ENCODE results near the gene AUTS2. TPM values are rescaled to one million over a fixed set of nuclear protein-coding genes. Genes with fewer than 3 reads are reported as not detected.

The AUTS2 gene
- total and polyA plus RNA-seq, 2 experiments from 2014 or later: 32.0 to 91.0 TPM

GRCh38 chr7:70416986-70417655, 818.8 kb downstream of the AUTS2 start:
- Mint-ChIP-seq H3K36me3 (ENCODE audit: low read depth) (no peaks in the 10 kb centered on the region), H3K9me3 (no peaks in the 10 kb centered on the region), H3K27ac (no peak overlapping the region), H3K27me3 (ENCODE audit: insufficient read depth, low read depth, poor library complexity) (peaks cover 3% of the 10 kb centered on the region), H3K4me3 (no peak overlapping the region), H3K4me1 (peaks cover 35% of the 10 kb centered on the region)
- no peak overlapping the region for H3K4me3 ChIP-seq
- H3K36me3 ChIP-seq (ENCODE audit: insufficient read depth): no peaks in the 10 kb centered on the region
- no peaks in the 10 kb centered on the region for H4K20me1 ChIP-seq (replicated peaks; ENCODE audit: insufficient read depth)
- ATAC-seq: peak; percentile 62
- H3K4me1 ChIP-seq (ENCODE audit: insufficient read depth): peaks cover 30% of the 10 kb centered on the region
- H3K27me3 ChIP-seq (ENCODE audit: insufficient read depth): no peaks in the 10 kb centered on the region
- DNase-seq (ENCODE audit: low spot score): peak; percentile 64
- H3K9me2 ChIP-seq (ENCODE audit: insufficient read depth): no peaks in the 10 kb centered on the region
- no peaks in the 10 kb centered on the region for H3F3A ChIP-seq (replicated peaks; ENCODE audit: low read depth)
- peak overlapping the region; percentile 67; the same call in 1 of the 2 replicates for H2AFZ ChIP-seq
- TF ChIP-seq CTCF (conservative IDR thresholded peaks at IDR 0.05; ENCODE audit: low read depth in 2 of 2) (peak in 1 of 2 experiments; percentile 51; a peak in 2 of 4 replicates), NANOG (IDR thresholded peaks at IDR 0.05; ENCODE audit: borderline replicate concordance) (no peak)
- H3K4me2 ChIP-seq: no peak overlapping the region
- H3K79me2 ChIP-seq (replicated peaks; ENCODE audit: insufficient read depth): no peaks in the 10 kb centered on the region
- no peak overlapping the region for H3K27ac ChIP-seq (ENCODE audit: low read depth)

GRCh38 chr7:70419526-70420380, 821.5 kb downstream of the AUTS2 start:
- Mint-ChIP-seq H3K36me3 (ENCODE audit: low read depth) (no peaks in the 10 kb centered on the region), H3K4me1 (peaks cover 35% of the 10 kb centered on the region), H3K4me3 (no peak overlapping the region), H3K27me3 (ENCODE audit: insufficient read depth, low read depth, poor library complexity) (peaks cover 4% of the 10 kb centered on the region), H3K9me3 (no peaks in the 10 kb centered on the region), H3K27ac (no peak overlapping the region; the same call in 1 of the 2 replicates)
- no peak for DNase-seq (ENCODE audit: low spot score)
- Histone ChIP-seq H4K20me1 (replicated peaks; ENCODE audit: insufficient read depth) (no peaks in the 10 kb centered on the region), H3K4me1 (ENCODE audit: insufficient read depth) (peaks cover 30% of the 10 kb centered on the region), H3K36me3 (ENCODE audit: insufficient read depth) (no peaks in the 10 kb centered on the region), H3K79me2 (replicated peaks; ENCODE audit: insufficient read depth) (no peaks in the 10 kb centered on the region), H3K4me3 (no peak overlapping the region), H3K27ac (ENCODE audit: low read depth) (no peak overlapping the region), H3K4me2 (peak overlapping the region; percentile 56), H2AFZ (no peak overlapping the region), H3F3A (replicated peaks; ENCODE audit: low read depth) (no peaks in the 10 kb centered on the region), H3K9me2 (ENCODE audit: insufficient read depth) (no peaks in the 10 kb centered on the region), H3K27me3 (ENCODE audit: insufficient read depth) (no peaks in the 10 kb centered on the region)
- peak; percentile 73 for ATAC-seq
- no peak for TF ChIP-seq CREB1 (CRISPR knock-in tag; IDR thresholded peaks at IDR 0.05; ENCODE audit: low read depth)
- no peak for TF ChIP-seq ZNF462 (CRISPR knock-in tag; IDR thresholded peaks at IDR 0.05)
- TF ChIP-seq ZNF114 (CRISPR knock-in tag; IDR thresholded peaks at IDR 0.05): no peak
- no peak for TF ChIP-seq STAT1 (IDR thresholded peaks at IDR 0.05; ENCODE audit: unreplicated experiment)
- no peak for TF ChIP-seq EZH2phosphoT487 (IDR thresholded peaks at IDR 0.05; ENCODE audit: unreplicated experiment)
- no peak for TF ChIP-seq ETS1 (IDR thresholded peaks at IDR 0.05)
- no peak for TF ChIP-seq ZNF331 (CRISPR knock-in tag; IDR thresholded peaks at IDR 0.05; ENCODE audit: low read depth)
- TF ChIP-seq EZH2 (IDR thresholded peaks at IDR 0.05; ENCODE audit: low read depth, unreplicated experiment): no peak

Measured in GM23338 (cell line).